ENCODE data around the gene SPTB. TPM values are rescaled to one million over a fixed set of nuclear protein-coding genes. Genes with fewer than 3 reads are reported as not detected.

Gene SPTB
- total RNA-seq, 1 donor = under 0.01 TPM

GRCh38 chr14:64746298-64747250, 133.1 kb downstream of the SPTB start:
- H3K4me3 ChIP-seq (ENCODE audit: low read depth, low read length) = no peak overlapping the region
- TF ChIP-seq, protein P1, sequence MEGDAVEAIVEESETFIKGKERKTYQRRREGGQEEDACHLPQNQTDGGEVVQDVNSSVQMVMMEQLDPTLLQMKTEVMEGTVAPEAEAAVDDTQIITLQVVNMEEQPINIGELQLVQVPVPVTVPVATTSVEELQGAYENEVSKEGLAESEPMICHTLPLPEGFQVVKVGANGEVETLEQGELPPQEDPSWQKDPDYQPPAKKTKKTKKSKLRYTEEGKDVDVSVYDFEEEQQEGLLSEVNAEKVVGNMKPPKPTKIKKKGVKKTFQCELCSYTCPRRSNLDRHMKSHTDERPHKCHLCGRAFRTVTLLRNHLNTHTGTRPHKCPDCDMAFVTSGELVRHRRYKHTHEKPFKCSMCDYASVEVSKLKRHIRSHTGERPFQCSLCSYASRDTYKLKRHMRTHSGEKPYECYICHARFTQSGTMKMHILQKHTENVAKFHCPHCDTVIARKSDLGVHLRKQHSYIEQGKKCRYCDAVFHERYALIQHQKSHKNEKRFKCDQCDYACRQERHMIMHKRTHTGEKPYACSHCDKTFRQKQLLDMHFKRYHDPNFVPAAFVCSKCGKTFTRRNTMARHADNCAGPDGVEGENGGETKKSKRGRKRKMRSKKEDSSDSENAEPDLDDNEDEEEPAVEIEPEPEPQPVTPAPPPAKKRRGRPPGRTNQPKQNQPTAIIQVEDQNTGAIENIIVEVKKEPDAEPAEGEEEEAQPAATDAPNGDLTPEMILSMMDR (IDR thresholded peaks at IDR 0.05; ENCODE audit: insufficient read depth, low read length) = no peak
- DNase-seq (ENCODE audit: low read depth) = peak; percentile 25

DNA sequence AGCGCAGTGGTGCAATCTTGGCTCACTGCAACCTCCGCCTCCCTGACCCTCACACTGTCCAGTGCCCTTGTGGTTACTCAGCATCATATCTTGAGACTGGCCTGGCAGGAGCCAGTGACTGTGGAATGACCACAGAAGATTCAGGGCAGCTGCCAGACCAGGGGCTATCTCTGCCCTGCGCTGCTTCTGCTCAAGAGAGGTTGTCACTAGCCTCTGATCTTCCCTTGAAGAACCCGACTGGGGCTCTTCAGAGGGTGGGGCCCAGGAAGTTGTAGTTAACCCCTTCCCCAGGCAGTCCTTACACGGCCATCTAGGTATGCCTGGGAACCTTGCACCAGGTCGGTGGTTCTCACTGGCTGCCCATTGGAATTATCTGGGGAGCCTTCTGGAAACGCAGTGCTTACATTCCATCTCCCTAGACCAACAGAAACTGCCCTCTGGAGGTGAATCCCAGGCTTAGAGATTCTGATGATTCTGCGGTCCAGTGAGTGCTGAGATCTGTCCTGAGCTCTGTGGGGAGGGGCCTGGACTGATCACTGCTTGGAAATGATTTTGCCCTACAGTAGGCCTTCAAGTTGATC, 134.1 kb downstream of the SPTB start:
- peak; percentile 48 for DNase-seq (ENCODE audit: low read depth)
- no peak overlapping the region for H3K4me3 ChIP-seq (ENCODE audit: low read depth, low read length)
- TF ChIP-seq, protein P1 (IDR thresholded peaks at IDR 0.05; ENCODE audit: insufficient read depth, low read length) = peak; percentile 19

- H3K4me3 ChIP-seq (ENCODE audit: low read depth, low read length) = no peak overlapping the region
- DNase-seq (ENCODE audit: low read depth) = no peak
- TF ChIP-seq, protein P1 (IDR thresholded peaks at IDR 0.05; ENCODE audit: insufficient read depth, low read length) = no peak
Measured at GRCh38 chr14:64743061-64743460, 136.6 kb downstream of the SPTB start.

DNA sequence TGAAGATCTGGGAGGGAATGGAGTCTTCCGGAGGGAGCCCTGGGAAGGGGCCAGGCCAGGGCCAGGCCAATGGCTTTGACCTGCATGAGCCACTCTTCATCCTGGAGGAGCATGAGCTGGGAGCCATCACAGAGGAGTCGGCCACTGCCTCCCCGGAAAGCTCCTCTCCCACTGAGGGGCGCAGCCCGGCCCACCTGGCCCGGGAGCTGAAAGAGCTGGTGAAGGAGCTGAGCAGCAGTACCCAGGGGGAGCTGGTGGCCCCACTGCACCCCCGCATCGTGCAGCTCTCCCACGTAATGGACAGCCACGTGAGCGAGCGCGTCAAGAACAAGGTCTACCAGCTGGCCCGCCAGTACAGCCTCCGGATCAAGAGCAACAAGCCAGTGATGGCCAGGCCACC, 137.7 kb downstream of the SPTB start:
- TF ChIP-seq, protein P1 (IDR thresholded peaks at IDR 0.05; ENCODE audit: insufficient read depth, low read length) = no peak
- DNase-seq (ENCODE audit: low read depth) = no peak
- no peak overlapping the region for H3K4me3 ChIP-seq (ENCODE audit: low read depth, low read length)

DNA sequence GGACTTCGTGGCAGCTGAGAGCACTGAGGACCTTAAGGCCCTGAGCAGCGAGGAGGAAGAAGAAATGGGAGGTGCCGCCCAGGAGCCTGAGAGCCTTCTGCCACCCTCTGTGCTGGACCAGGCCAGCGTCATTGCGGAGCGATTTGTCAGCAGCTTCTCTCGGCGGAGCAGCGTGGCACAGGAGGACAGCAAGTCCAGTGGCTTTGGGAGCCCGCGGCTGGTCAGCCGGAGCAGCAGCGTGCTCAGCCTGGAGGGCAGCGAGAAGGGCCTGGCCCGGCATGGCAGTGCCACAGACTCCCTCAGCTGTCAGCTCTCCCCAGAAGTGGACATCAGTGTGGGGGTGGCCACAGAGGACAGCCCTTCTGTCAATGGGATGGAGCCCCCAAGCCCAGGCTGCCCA, 138.5 kb downstream of the SPTB start:
- DNase-seq (ENCODE audit: low read depth) = no peak
- TF ChIP-seq, protein P1 (IDR thresholded peaks at IDR 0.05; ENCODE audit: insufficient read depth, low read length) = no peak

GRCh38 chr14:64738281-64738804, 141.4 kb downstream of the SPTB start:
- TF ChIP-seq, protein P1 (IDR thresholded peaks at IDR 0.05; ENCODE audit: insufficient read depth, low read length) = no peak
- no peak overlapping the region for H3K4me3 ChIP-seq (ENCODE audit: low read depth, low read length)
- no peak for DNase-seq (ENCODE audit: low read depth)

More for the DNA sequence above, 138.5 kb downstream of the SPTB start:
- H3K4me3 ChIP-seq (ENCODE audit: low read depth, low read length) = no peak overlapping the region
